ENCODE data around the gene CAPNS2.

The CAPNS2 gene

DNA sequence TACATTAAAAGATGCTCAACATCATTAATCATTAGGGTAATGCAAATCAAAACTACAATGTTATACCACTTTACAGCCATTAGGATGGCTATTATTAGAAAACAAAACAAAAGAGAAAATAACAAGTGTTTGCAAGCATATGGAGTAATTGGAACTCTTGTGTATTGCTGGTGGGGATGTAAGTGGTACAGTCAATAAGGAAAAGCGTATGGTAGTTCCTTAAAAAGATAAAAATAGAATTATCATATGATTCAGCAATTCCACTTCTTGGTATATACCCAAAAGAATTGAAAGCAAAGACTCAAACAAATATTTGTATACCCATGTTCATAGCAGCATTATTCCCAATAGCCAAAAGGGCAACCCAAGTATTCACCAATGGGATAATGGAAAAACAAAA, 1.4 kb upstream of the CAPNS2 start:
- DNase-seq: no peak
- Histone ChIP-seq H3K4me3 (ENCODE audit: low read length) (no peak overlapping the region), H4K20me1 (ENCODE audit: insufficient read depth, low read length) (no peaks in the 10 kb centered on the region), H3K4me1 (ENCODE audit: low read length) (peaks cover 25% of the 10 kb centered on the region), H3K9me2 (replicated peaks; ENCODE audit: insufficient read depth, low read length) (no peaks in the 10 kb centered on the region), H3K9ac (ENCODE audit: low read length) (no peak overlapping the region), H3K79me2 (ENCODE audit: low read length) (no peaks in the 10 kb centered on the region), H3K9me3 (replicated peaks; ENCODE audit: insufficient read depth, low read length) (no peaks in the 10 kb centered on the region), H3K36me3 (replicated peaks; ENCODE audit: insufficient read depth, low read length) (no peaks in the 10 kb centered on the region), H3K4me2 (ENCODE audit: low read depth, low read length) (no peak overlapping the region), H3K27me3 (replicated peaks; ENCODE audit: insufficient read depth, low read length) (no peaks in the 10 kb centered on the region), H3F3A (ENCODE audit: insufficient read depth, low read length) (no peaks in the 10 kb centered on the region), H3K27ac (ENCODE audit: low read length) (no peak overlapping the region), H2AFZ (ENCODE audit: low read length) (no peak overlapping the region)
- TF ChIP-seq EZH2phosphoT487 (IDR thresholded peaks at IDR 0.05; ENCODE audit: low read length) (no peak), EZH2 (optimal IDR thresholded peaks at IDR 0.05; ENCODE audit: low read depth, low read length) (no peak)
- TF ChIP-seq, protein P1, sequence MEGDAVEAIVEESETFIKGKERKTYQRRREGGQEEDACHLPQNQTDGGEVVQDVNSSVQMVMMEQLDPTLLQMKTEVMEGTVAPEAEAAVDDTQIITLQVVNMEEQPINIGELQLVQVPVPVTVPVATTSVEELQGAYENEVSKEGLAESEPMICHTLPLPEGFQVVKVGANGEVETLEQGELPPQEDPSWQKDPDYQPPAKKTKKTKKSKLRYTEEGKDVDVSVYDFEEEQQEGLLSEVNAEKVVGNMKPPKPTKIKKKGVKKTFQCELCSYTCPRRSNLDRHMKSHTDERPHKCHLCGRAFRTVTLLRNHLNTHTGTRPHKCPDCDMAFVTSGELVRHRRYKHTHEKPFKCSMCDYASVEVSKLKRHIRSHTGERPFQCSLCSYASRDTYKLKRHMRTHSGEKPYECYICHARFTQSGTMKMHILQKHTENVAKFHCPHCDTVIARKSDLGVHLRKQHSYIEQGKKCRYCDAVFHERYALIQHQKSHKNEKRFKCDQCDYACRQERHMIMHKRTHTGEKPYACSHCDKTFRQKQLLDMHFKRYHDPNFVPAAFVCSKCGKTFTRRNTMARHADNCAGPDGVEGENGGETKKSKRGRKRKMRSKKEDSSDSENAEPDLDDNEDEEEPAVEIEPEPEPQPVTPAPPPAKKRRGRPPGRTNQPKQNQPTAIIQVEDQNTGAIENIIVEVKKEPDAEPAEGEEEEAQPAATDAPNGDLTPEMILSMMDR (IDR thresholded peaks at IDR 0.05; ENCODE audit: low read length): no peak

- Histone ChIP-seq H2AFZ (ENCODE audit: low read length) (no peak overlapping the region), H3K4me2 (ENCODE audit: low read depth, low read length) (no peak overlapping the region), H3K79me2 (ENCODE audit: low read length) (no peaks in the 10 kb centered on the region), H3K27me3 (replicated peaks; ENCODE audit: insufficient read depth, low read length) (no peaks in the 10 kb centered on the region), H3K4me1 (ENCODE audit: low read length) (peaks cover 25% of the 10 kb centered on the region), H3K27ac (ENCODE audit: low read length) (no peak overlapping the region), H3K9me2 (replicated peaks; ENCODE audit: insufficient read depth, low read length) (no peaks in the 10 kb centered on the region), H3K9me3 (replicated peaks; ENCODE audit: insufficient read depth, low read length) (no peaks in the 10 kb centered on the region), H4K20me1 (ENCODE audit: insufficient read depth, low read length) (no peaks in the 10 kb centered on the region), H3K4me3 (ENCODE audit: low read length) (no peak overlapping the region), H3K36me3 (replicated peaks; ENCODE audit: insufficient read depth, low read length) (no peaks in the 10 kb centered on the region), H3F3A (ENCODE audit: insufficient read depth, low read length) (no peaks in the 10 kb centered on the region), H3K9ac (ENCODE audit: low read length) (no peak overlapping the region)
- no peak for DNase-seq
- TF ChIP-seq EZH2phosphoT487 (IDR thresholded peaks at IDR 0.05; ENCODE audit: low read length) (no peak), EZH2 (optimal IDR thresholded peaks at IDR 0.05; ENCODE audit: low read depth, low read length) (no peak)
- TF ChIP-seq, protein P1 (IDR thresholded peaks at IDR 0.05; ENCODE audit: low read length): no peak
Observed at GRCh38 chr16:55567382-55567781, 898 bp downstream of the CAPNS2 start.

- no peaks in the 10 kb centered on the region for H3K79me2 ChIP-seq (ENCODE audit: low read length)
- TF ChIP-seq EZH2phosphoT487 (IDR thresholded peaks at IDR 0.05; ENCODE audit: low read length) (no peak), EZH2 (optimal IDR thresholded peaks at IDR 0.05; ENCODE audit: low read depth, low read length) (no peak)
- TF ChIP-seq, protein P1 (IDR thresholded peaks at IDR 0.05; ENCODE audit: low read length): no peak
- no peak overlapping the region for H2AFZ ChIP-seq (ENCODE audit: low read length)
- no peaks in the 10 kb centered on the region for H3K36me3 ChIP-seq (replicated peaks; ENCODE audit: insufficient read depth, low read length)
- H3K27me3 ChIP-seq (replicated peaks; ENCODE audit: insufficient read depth, low read length): no peaks in the 10 kb centered on the region
- no peaks in the 10 kb centered on the region for H3K9me2 ChIP-seq (replicated peaks; ENCODE audit: insufficient read depth, low read length)
- no peak overlapping the region for H3K27ac ChIP-seq (ENCODE audit: low read length)
- H3K4me1 ChIP-seq (ENCODE audit: low read length): peaks cover 25% of the 10 kb centered on the region
- H3F3A ChIP-seq (ENCODE audit: insufficient read depth, low read length): no peaks in the 10 kb centered on the region
- no peak for DNase-seq
- H3K4me3 ChIP-seq (ENCODE audit: low read length): no peak overlapping the region
- no peaks in the 10 kb centered on the region for H4K20me1 ChIP-seq (ENCODE audit: insufficient read depth, low read length)
- H3K4me2 ChIP-seq (ENCODE audit: low read depth, low read length): no peak overlapping the region
- no peak overlapping the region for H3K9ac ChIP-seq (ENCODE audit: low read length)
- no peaks in the 10 kb centered on the region for H3K9me3 ChIP-seq (replicated peaks; ENCODE audit: insufficient read depth, low read length)
Observed at GRCh38 chr16:55568207-55568606, 1.7 kb downstream of the CAPNS2 start.
